Activated naive CD4-positive, alpha-beta T cell treated with anti-CD3 and anti-CD28 coated beads, Interleukin-2, amount 50 U/mL, for 24 hours (primary cell): ENCODE results near the gene STAT2.
"Not testable (repeated sequence)": the region's sequence is repeated elsewhere in the genome, so short reads cannot be mapped to it uniquely, and the experiment has no call there.

ENCODE experiments used
- H3K27ac Mint-ChIP-seq: one replicate; pipeline ENCODE4 v1.8.0; 2021; ENCODE audit warnings: mild to moderate bottlenecking, mixed read lengths
- H3K27me3 Mint-ChIP-seq: one replicate; pipeline ENCODE4 v1.8.0; 2021; ENCODE audit warnings: mixed read lengths
- H3K36me3 Mint-ChIP-seq: one replicate; pipeline ENCODE4 v1.8.0; 2021; ENCODE audit warnings: mixed read lengths
- H3K4me1 Mint-ChIP-seq: one replicate; pipeline ENCODE4 v1.8.0; 2021; ENCODE audit warnings: mixed read lengths
- H3K4me3 Mint-ChIP-seq: one replicate; pipeline ENCODE4 v1.8.0; 2021; ENCODE audit warnings: mild to moderate bottlenecking, mixed read lengths
- H3K9me3 Mint-ChIP-seq: one replicate; pipeline ENCODE4 v1.8.0; 2021; ENCODE audit warnings: mixed read lengths

The STAT2 gene

DNA sequence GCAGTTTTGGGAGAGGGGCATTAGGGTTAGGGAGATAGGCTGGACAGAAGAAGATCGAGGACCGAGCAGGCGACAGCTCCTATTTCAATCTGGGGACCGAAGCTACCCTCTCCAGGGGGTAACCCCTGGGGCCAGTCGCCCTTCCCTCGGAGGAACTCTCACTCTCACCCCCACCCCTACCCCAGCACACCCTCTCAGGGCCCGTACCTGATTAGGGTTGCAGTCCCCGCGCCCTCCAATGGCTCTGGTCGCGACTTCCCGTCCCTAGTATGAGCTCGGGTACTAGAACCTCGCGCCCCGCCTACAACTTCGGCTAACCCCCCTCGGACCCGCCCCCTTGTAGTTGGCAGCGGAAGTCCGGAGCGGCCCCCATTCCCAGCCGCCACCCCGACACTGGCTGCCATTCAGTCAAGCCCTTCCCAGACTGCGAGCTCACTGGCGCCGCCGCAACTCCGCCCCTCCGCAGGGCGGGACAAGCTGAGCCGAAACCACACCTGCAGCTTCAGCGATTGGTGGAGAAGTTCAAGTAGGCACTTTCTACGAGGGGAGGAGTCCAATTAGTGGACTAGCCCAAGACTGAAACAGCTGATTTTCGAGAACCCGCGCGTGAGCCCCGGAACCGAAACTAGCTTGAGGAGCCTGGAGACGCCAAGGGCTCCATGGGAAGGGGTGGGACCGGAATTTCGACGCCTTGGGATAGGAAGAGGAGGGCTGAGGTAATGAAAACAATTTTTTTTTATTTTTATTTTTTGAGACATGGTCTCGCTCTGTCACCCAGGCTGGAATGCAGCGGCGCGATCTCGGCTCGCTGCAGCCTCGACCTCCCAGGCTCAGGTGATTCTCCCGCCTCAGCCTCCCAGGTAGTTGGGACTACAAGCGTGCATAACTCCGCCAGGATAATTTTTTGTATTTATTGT is at the start of gene STAT2:
Gene STAT2, minus strand, starts transcription at position 257 of the 917 bp plus-strand sequence. CDS start 3,536 bp downstream, outside the sequence.
- H3K27ac Mint-ChIP-seq, result peak within 1 kb of the TSS; percentile 98
- H3K4me3 Mint-ChIP-seq, result peak within 1 kb of the TSS; percentile 94
- H3K27me3 Mint-ChIP-seq, result no peaks in the 10 kb centered on the region
- H3K9me3 Mint-ChIP-seq, result no peaks in the 10 kb centered on the region
- peaks cover 37% of the 10 kb centered on the region for H3K4me1 Mint-ChIP-seq
- peaks cover 3% of the 10 kb centered on the region for H3K36me3 Mint-ChIP-seq

- Mint-ChIP-seq H3K27ac (no peak overlapping the region), H3K36me3 (no peaks in the 10 kb centered on the region), H3K4me1 (no peaks in the 10 kb centered on the region), H3K4me3 (no peak overlapping the region), H3K27me3 (no peaks in the 10 kb centered on the region), H3K9me3 (no peaks in the 10 kb centered on the region)
Measured at GRCh38 chr12:56408799-56409417, 49.0 kb upstream of the STAT2 start.

DNA sequence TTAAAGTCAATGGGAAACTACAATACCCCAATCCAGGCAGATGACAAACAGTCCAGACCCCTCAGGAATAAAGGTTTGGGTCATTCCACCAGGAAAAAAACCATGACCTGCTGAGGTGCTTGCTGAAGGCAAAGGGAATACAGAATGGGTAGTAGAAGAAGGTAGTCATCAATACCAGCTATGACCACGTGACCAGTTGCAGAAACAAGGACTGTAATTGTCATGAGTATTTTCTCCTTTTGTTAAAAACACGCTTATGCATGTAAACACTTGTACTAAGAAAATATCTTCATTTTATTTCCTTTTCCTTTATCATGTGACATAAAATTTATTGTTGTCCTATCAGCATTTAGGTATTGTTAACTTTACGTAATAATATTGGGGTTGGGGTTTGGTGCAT is 44.3 kb upstream of the STAT2 start:
- H3K27ac Mint-ChIP-seq, H3K36me3 Mint-ChIP-seq, H3K9me3 Mint-ChIP-seq, H3K27me3 Mint-ChIP-seq, H3K4me3 Mint-ChIP-seq, H3K4me1 Mint-ChIP-seq: not testable (repeated sequence)

DNA sequence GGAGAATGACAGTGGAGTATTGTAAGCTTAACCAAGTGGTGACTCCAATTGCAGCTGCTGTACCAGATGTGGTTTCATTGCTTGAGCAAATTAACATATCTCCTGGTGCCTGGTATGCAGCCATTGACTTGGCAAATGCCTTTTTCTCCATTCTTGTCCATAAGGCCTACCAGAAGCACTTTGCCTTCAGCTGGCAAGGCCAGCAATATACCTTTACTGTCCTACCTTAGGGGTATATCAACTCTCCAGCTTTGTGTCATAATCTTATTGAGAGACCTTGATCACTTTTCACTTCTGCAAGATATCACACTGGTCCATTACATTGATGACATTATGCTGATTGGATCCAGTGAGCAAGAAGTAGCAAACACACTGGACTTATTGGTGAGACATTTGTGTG is 41.7 kb upstream of the STAT2 start:
- not testable (repeated sequence) for H3K4me1 Mint-ChIP-seq, H3K27me3 Mint-ChIP-seq, H3K36me3 Mint-ChIP-seq, H3K9me3 Mint-ChIP-seq, H3K27ac Mint-ChIP-seq, H3K4me3 Mint-ChIP-seq

GRCh38 chr12:56401125-56401524 is 41.2 kb upstream of the STAT2 start:
- not testable (repeated sequence) for H3K27ac Mint-ChIP-seq, H3K9me3 Mint-ChIP-seq, H3K4me3 Mint-ChIP-seq, H3K4me1 Mint-ChIP-seq, H3K36me3 Mint-ChIP-seq, H3K27me3 Mint-ChIP-seq

DNA sequence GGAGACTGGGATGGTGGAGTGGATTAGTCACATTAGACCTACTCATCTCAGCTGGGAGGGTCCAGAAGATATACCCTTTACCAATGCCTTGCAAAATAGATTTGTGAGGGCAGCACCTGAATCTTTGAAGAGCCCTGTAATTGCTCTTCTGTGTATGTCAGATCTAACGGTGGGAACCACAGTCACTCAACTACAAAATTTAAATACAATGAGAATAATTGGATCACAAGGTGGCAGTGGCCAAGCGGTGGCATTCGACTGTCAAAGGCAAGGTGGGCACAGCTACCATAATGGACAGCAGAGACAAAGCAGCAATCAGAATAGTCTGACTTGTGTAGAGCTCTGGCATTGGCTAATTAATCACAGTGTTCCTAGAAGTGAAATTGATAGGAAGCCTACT is 39.6 kb upstream of the STAT2 start:
- not testable (repeated sequence) for H3K9me3 Mint-ChIP-seq, H3K36me3 Mint-ChIP-seq, H3K27ac Mint-ChIP-seq, H3K4me3 Mint-ChIP-seq, H3K27me3 Mint-ChIP-seq, H3K4me1 Mint-ChIP-seq

- Mint-ChIP-seq H3K36me3 (peaks cover 4% of the 10 kb centered on the region), H3K9me3 (peaks cover 8% of the 10 kb centered on the region), H3K4me3 (no peak overlapping the region), H3K27me3 (no peaks in the 10 kb centered on the region), H3K27ac (no peak overlapping the region), H3K4me1 (no peaks in the 10 kb centered on the region)
Measured at GRCh38 chr12:56398324-56398723, 38.4 kb upstream of the STAT2 start.

GRCh38 chr12:56392331-56392730 is 32.4 kb upstream of the STAT2 start:
- no peaks in the 10 kb centered on the region for H3K9me3 Mint-ChIP-seq

GRCh38 chr12:56391721-56392120 is 31.8 kb upstream of the STAT2 start:
- no peaks in the 10 kb centered on the region for H3K27me3 Mint-ChIP-seq
- H3K27ac Mint-ChIP-seq, result no peak overlapping the region
- H3K4me1 Mint-ChIP-seq, result no peaks in the 10 kb centered on the region
- no peaks in the 10 kb centered on the region for H3K36me3 Mint-ChIP-seq
- no peak overlapping the region for H3K4me3 Mint-ChIP-seq
- no peaks in the 10 kb centered on the region for H3K9me3 Mint-ChIP-seq

More at GRCh38 chr12:56392331-56392730, 32.4 kb upstream of the STAT2 start:
- H3K27me3 Mint-ChIP-seq, result no peaks in the 10 kb centered on the region
- no peaks in the 10 kb centered on the region for H3K4me1 Mint-ChIP-seq
- H3K36me3 Mint-ChIP-seq, result no peaks in the 10 kb centered on the region
- H3K4me3 Mint-ChIP-seq, result no peak overlapping the region
- H3K27ac Mint-ChIP-seq, result no peak overlapping the region

- Mint-ChIP-seq H3K36me3 (no peaks in the 10 kb centered on the region), H3K27ac (no peak overlapping the region), H3K4me3 (no peak overlapping the region), H3K9me3 (no peaks in the 10 kb centered on the region), H3K27me3 (no peaks in the 10 kb centered on the region), H3K4me1 (no peaks in the 10 kb centered on the region)
Measured at GRCh38 chr12:56389412-56389811, 29.5 kb upstream of the STAT2 start.

- Mint-ChIP-seq H3K27ac (no peak overlapping the region), H3K9me3 (no peaks in the 10 kb centered on the region), H3K27me3 (no peaks in the 10 kb centered on the region), H3K36me3 (no peaks in the 10 kb centered on the region), H3K4me3 (no peak overlapping the region), H3K4me1 (no peaks in the 10 kb centered on the region)
Measured at GRCh38 chr12:56387152-56387736, 27.3 kb upstream of the STAT2 start.

DNA sequence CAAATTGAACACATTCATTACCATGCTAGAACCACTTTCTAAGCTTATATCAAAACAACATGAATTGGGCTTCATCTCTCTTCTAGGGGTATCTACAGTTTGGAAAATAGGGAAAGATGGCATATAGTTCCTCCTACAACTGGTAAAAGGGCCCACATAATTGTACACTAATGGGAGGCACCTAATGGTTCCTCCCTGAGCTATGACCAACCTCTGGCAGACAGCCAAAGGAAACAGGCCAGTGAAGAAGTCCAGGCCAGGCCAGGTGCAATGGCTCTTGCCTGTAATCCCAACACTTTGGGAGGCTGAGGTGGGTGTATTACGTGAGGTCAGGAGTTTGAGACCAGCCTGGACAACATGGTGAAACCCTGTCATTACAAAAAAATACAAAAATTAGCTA is 26.0 kb upstream of the STAT2 start:
- Mint-ChIP-seq H3K4me3 (no peak overlapping the region), H3K4me1 (no peaks in the 10 kb centered on the region), H3K27ac (no peak overlapping the region), H3K9me3 (no peaks in the 10 kb centered on the region), H3K36me3 (no peaks in the 10 kb centered on the region), H3K27me3 (no peaks in the 10 kb centered on the region)

GRCh38 chr12:56382611-56383010 is 22.7 kb upstream of the STAT2 start:
- H3K9me3 Mint-ChIP-seq, result no peaks in the 10 kb centered on the region
- no peaks in the 10 kb centered on the region for H3K36me3 Mint-ChIP-seq
- no peaks in the 10 kb centered on the region for H3K27me3 Mint-ChIP-seq
- no peak overlapping the region for H3K4me3 Mint-ChIP-seq
- H3K27ac Mint-ChIP-seq, result no peak overlapping the region
- H3K4me1 Mint-ChIP-seq, result no peaks in the 10 kb centered on the region

DNA sequence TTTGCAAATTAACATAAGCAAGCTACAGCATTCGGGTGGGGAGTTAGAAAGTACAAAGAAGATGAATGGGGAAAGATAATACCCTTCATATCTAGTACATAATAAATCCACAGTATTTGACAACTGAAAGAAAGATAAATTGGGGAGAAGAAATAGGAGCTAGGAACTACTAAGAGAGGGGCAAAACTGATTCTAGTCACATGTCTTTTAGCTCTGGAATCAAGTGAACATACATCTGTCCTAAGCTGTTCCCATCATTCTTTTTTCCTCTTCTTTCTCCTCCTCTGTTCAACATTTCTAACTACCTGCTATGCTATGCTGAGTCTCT is 18.0 kb upstream of the STAT2 start:
- Mint-ChIP-seq H3K27me3 (no peaks in the 10 kb centered on the region), H3K4me1 (no peaks in the 10 kb centered on the region), H3K9me3 (no peaks in the 10 kb centered on the region), H3K27ac (no peak overlapping the region), H3K36me3 (no peaks in the 10 kb centered on the region), H3K4me3 (no peak overlapping the region)

DNA sequence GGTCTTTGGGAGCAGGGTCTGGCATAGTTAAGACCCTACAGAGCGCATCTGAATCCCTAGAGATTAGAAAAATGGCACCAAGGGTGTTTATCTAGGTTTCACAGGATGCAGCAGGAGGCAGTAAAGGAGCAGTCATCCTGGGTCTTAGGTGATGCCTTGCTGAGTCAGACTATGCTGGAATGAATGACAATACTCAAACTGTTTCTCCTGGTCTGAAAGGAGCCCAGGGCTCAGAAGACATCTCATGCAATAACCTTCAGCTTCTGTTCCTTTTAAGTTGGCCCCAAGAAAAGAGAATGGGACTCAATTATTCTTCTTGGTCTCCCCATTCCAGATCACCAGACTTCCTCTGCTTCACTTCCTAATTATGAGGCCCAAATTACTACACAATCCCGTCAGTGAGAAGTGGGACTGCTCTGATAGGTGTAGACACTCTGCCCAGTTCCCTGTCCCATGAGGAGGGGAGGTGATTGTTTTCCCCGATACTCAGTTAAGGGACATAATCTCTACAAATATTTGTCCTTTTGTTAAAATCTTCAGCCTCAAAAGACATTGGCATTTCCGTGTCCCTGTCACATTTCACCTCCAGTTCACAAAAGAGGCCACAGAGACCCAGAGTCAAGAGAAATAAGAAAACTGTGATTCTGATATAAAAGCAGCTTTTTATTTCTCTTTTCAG is 17.5 kb upstream of the STAT2 start:
- H3K27ac Mint-ChIP-seq, result no peak overlapping the region
- H3K27me3 Mint-ChIP-seq, result no peaks in the 10 kb centered on the region
- H3K4me1 Mint-ChIP-seq, result no peaks in the 10 kb centered on the region

More for the DNA sequence above, 17.5 kb upstream of the STAT2 start:
- Mint-ChIP-seq H3K9me3 (no peaks in the 10 kb centered on the region), H3K4me3 (no peak overlapping the region), H3K36me3 (no peaks in the 10 kb centered on the region)
